Testis (tissue), 3 donors: ENCODE measurements around the gene PTPRT. TPM values are rescaled to one million over a fixed set of nuclear protein-coding genes. Genes with fewer than 3 reads are reported as not detected.

Source experiments
- DNase-seq: peaks from one replicate; pipeline ENCODE4 v3.0.0-alpha.2; 2019
- H3K27ac ChIP-seq, 2 donors: fragments of 200-600 bp; sonication (generic); one replicate each; pipeline ENCODE4 v1.5.1; 2019
- H3K27me3 ChIP-seq: fragments of 200-600 bp; sonication (generic); one replicate; pipeline ENCODE4 v1.5.1; 2019
- H3K36me3 ChIP-seq: fragments of 200-600 bp; sonication (generic); one replicate; pipeline ENCODE4 v1.5.1; 2017; ENCODE audit warnings: low read depth; ENCODE audit errors: missing control alignments
- H3K4me1 ChIP-seq: fragments of 200-600 bp; sonication (generic); one replicate; pipeline ENCODE4 v1.5.1; 2019
- H3K4me3 ChIP-seq, 2 donors: fragments of 200-600 bp; sonication (generic); one replicate each; pipeline ENCODE4 v1.5.1; 2017 to 2019
- H3K9me3 ChIP-seq: fragments of 200-600 bp; sonication (generic); one replicate; pipeline ENCODE4 v1.5.1; 2017
- CTCF ChIP-seq, 3 experiments: fragments of 450-650 bp in 2 of 3; fragments of 200-600 bp in 1 of 3; sonication (generic) in 1 of 3; IDR thresholded peaks; one replicate each; pipeline ENCODE4 v1.5.1; 2016 to 2019; ENCODE audit warnings: antibody characterized with exemption in 3 of 3, mild to moderate bottlenecking in 2 of 3, moderate library complexity in 1 of 3
- POLR2A ChIP-seq: fragments of 450-650 bp; IDR thresholded peaks from one replicate; pipeline ENCODE4 v1.6.1; 2017; ENCODE audit warnings: antibody characterized with exemption, mild to moderate bottlenecking, moderate library complexity
- WGBS, 2 donors: methylation state at CpG; one replicate each; pipeline ENCODE4 v1.1.5; 2018; 5-methylcytosine and 5-hydroxymethylcytosine counted together
- intact Hi-C: fragments of 100-400 bp; cut with DNase I; formaldehyde crosslinking; loops from one replicate; pipeline ENCODE4 v1.15.1; 2023; ENCODE audit warnings: low total_unique reads
- polyA plus RNA-seq: library from polyadenylated mRNA; stranded (reverse); fragments of 350-450 nt; fragmentation: Illumina TruSeq; extraction: RNeasy Lipid Tissue Mini Kit (QIAGEN cat#74804); gene quantifications from one replicate; pipeline ENCODE4 v1.2.3, GENCODE V29; 2014; ENCODE audit warnings: low read depth, low replicate concordance; ENCODE audit not compliant: insufficient read depth
- total RNA-seq, 2 donors: library from RNA; depleted of rRNA; stranded (reverse); fragments of >200 nt; gene quantifications; one replicate each; pipeline ENCODE4 v1.2.3, GENCODE V29; 2016

PTPRT gene
- total and polyA plus RNA-seq, 3 donors from 2014 or later = 2.3 to 2.5 (median 2.3) TPM

GRCh38 chr20:42959996-42960395 is 229.7 kb downstream of the PTPRT start:
- no peaks in the 10 kb centered on the region for H3K9me3 ChIP-seq
- TF ChIP-seq CTCF (IDR thresholded peaks at IDR 0.05) (no peak), POLR2A (no peak)
- 65 to 86% methylated on average over 2 of the region's 2 CpGs for WGBS, 2 donors

GRCh38 chr20:42958367-42959069 is 231.2 kb downstream of the PTPRT start:
- no peaks in the 10 kb centered on the region for H3K9me3 ChIP-seq
- TF ChIP-seq POLR2A (no peak), CTCF (IDR thresholded peaks at IDR 0.05) (no peak)
- H3K36me3 ChIP-seq = no peaks in the 10 kb centered on the region
- no peaks in the 10 kb centered on the region for H3K4me1 ChIP-seq
- WGBS, 2 donors = 95 to 97% methylated on average over 2 of the region's 2 CpGs
- H3K27me3 ChIP-seq = no peaks in the 10 kb centered on the region
- H3K4me3 ChIP-seq = no peak overlapping the region
- DNase-seq = no peak
- intact Hi-C loops = no loop called here
- no peak overlapping the region for H3K27ac ChIP-seq

More at GRCh38 chr20:42959996-42960395, 229.7 kb downstream of the PTPRT start:
- intact Hi-C loops = no loop called here
- no peaks in the 10 kb centered on the region for H3K36me3 ChIP-seq
- no peaks in the 10 kb centered on the region for H3K4me1 ChIP-seq
- H3K27ac ChIP-seq = no peak overlapping the region
- H3K4me3 ChIP-seq = no peak overlapping the region
- no peaks in the 10 kb centered on the region for H3K27me3 ChIP-seq
- no peak for DNase-seq

- no peak for DNase-seq
- no peak overlapping the region for H3K4me3 ChIP-seq
- H3K27me3 ChIP-seq = no peaks in the 10 kb centered on the region
- no peaks in the 10 kb centered on the region for H3K9me3 ChIP-seq
- intact Hi-C loops = no loop called here
- no peaks in the 10 kb centered on the region for H3K4me1 ChIP-seq
- WGBS, 2 donors = 80 to 83% methylated on average over 1 of the region's 1 CpG
- H3K27ac ChIP-seq = no peak overlapping the region
- TF ChIP-seq POLR2A (no peak), CTCF (IDR thresholded peaks at IDR 0.05) (no peak)
- no peaks in the 10 kb centered on the region for H3K36me3 ChIP-seq
These were observed 232.0 kb downstream of the PTPRT start for GRCh38 chr20:42957704-42958095.

- Histone ChIP-seq H3K27me3 (no peaks in the 10 kb centered on the region), H3K9me3 (no peaks in the 10 kb centered on the region), H3K27ac (no peak overlapping the region), H3K36me3 (no peaks in the 10 kb centered on the region), H3K4me1 (no peaks in the 10 kb centered on the region), H3K4me3 (no peak overlapping the region)
- no peak for DNase-seq
- WGBS, 2 donors = 77 to 80% methylated on average over 9 of the region's 9 CpGs
- intact Hi-C loops = no loop called here
- TF ChIP-seq CTCF (IDR thresholded peaks at IDR 0.05) (no peak), POLR2A (no peak)
These were observed 232.5 kb downstream of the PTPRT start for GRCh38 chr20:42957018-42957703.
